ENCODE data around the gene RAD51B.

- TF ChIP-seq CTCF (IDR thresholded peaks at IDR 0.05 in 2 of 3, conservative IDR thresholded peaks at IDR 0.05 in 1 of 3; ENCODE audit: insufficient read depth in 2 of 3, low read depth in 1 of 3, low read length in 3 of 3) = no peak
- TF ChIP-seq CREB1 (IDR thresholded peaks at IDR 0.05) = no peak
- no peak for TF ChIP-seq CREB1 (CRISPR knock-in tag; IDR thresholded peaks at IDR 0.05)
- TF ChIP-seq POLR3G (IDR thresholded peaks at IDR 0.05; ENCODE audit: extremely low read depth, insufficient read length, insufficient replicate concordance) = no peak
- TF ChIP-seq SP1 (CRISPR knock-in tag; IDR thresholded peaks at IDR 0.05) = no peak
- TF ChIP-seq ELF1 (tag; IDR thresholded peaks at IDR 0.05) = no peak
- TF ChIP-seq ARHGAP35 (IDR thresholded peaks at IDR 0.05; ENCODE audit: partially characterized antibody) = no peak
- TF ChIP-seq ZBTB33 (CRISPR knock-in tag; IDR thresholded peaks at IDR 0.05) = no peak
- no peak for TF ChIP-seq NCOR1 (IDR thresholded peaks at IDR 0.05)
- TF ChIP-seq MNT (conservative IDR thresholded peaks at IDR 0.05) = no peak
- TF ChIP-seq BRF2 (IDR thresholded peaks at IDR 0.05; ENCODE audit: borderline replicate concordance, insufficient read depth, insufficient read length) = no peak
- TF ChIP-seq REST (IDR thresholded peaks at IDR 0.05; ENCODE audit: borderline replicate concordance) = no peak
- TF ChIP-seq REST (CRISPR knock-in tag; IDR thresholded peaks at IDR 0.05; ENCODE audit: low read depth) = no peak
- no peak for TF ChIP-seq SIN3A (IDR thresholded peaks at IDR 0.05; ENCODE audit: borderline replicate concordance in 2 of 2, control insufficient read depth in 1 of 2, low read depth in 2 of 2, low read length in 2 of 2)
- TF ChIP-seq TAF1 (IDR thresholded peaks at IDR 0.05; ENCODE audit: control insufficient read depth, extremely low read depth, insufficient read depth, low read length, severe bottlenecking) = no peak
- no peak for TF ChIP-seq POLR2A (conservative IDR thresholded peaks at IDR 0.05)
Measured at GRCh38 chr14:68440820-68441219, 621.2 kb downstream of the RAD51B start.

Measured in K562 (cell line).